Hepatocyte (in vitro differentiated cells): ENCODE measurements around the gene DSG3. TPM values are rescaled to one million over a fixed set of nuclear protein-coding genes. Genes with fewer than 3 reads are reported as not detected.

Experiments used
- DNase-seq: peaks from one replicate; pipeline ENCODE4 v3.0.0-alpha.2; 2016; ENCODE audit warnings: low spot score
- H2AFZ ChIP-seq: fragments of 200-600 bp; sonication (generic); 2 replicates; pipeline ENCODE4 v1.6.0; 2016; ENCODE audit warnings: antibody characterized with exemption, mild to moderate bottlenecking
- H3K27ac ChIP-seq: fragments of 200-600 bp; sonication (generic); 2 replicates; pipeline ENCODE4 v1.5.1; 2016; ENCODE audit warnings: mild to moderate bottlenecking
- H3K27me3 ChIP-seq: fragments of 200-600 bp; sonication (generic); 2 replicates; pipeline ENCODE4 v1.6.1; 2016
- H3K36me3 ChIP-seq: fragments of 200-600 bp; sonication (generic); replicated peaks from 2 replicates; pipeline ENCODE4 v1.5.1; 2016; ENCODE audit warnings: low read depth; ENCODE audit not compliant: insufficient read depth
- H3K4me1 ChIP-seq: fragments of 200-600 bp; sonication (generic); 2 replicates; pipeline ENCODE4 v1.5.1; 2016; ENCODE audit warnings: mild to moderate bottlenecking, moderate library complexity; ENCODE audit not compliant: insufficient read depth
- H3K4me2 ChIP-seq: fragments of 200-600 bp; sonication (generic); 2 replicates; pipeline ENCODE4 v1.6.0; 2016
- H3K4me3 ChIP-seq: fragments of 200-600 bp; sonication (generic); 2 replicates; pipeline ENCODE4 v1.5.1; 2016; ENCODE audit warnings: mild to moderate bottlenecking
- H3K79me2 ChIP-seq: fragments of 200-600 bp; sonication (generic); 2 replicates; pipeline ENCODE4 v1.6.0; 2017; ENCODE audit warnings: mild to moderate bottlenecking
- H3K9me2 ChIP-seq: fragments of 200-600 bp; sonication (generic); replicated peaks from 2 replicates; pipeline ENCODE4 v1.6.0; 2017; ENCODE audit warnings: mild to moderate bottlenecking; ENCODE audit not compliant: insufficient read depth
- H3K9me3 ChIP-seq: fragments of 200-600 bp; sonication (generic); 2 replicates; pipeline ENCODE4 v1.5.1; 2016; ENCODE audit warnings: low read depth, mild to moderate bottlenecking
- H4K20me1 ChIP-seq: fragments of 200-600 bp; sonication (generic); 2 replicates; pipeline ENCODE4 v1.6.0; 2016; ENCODE audit warnings: mild to moderate bottlenecking; ENCODE audit not compliant: insufficient read depth, poor library complexity, severe bottlenecking
- CTCF ChIP-seq: fragments of 200-600 bp; sonication (generic); IDR thresholded peaks from 2 replicates; pipeline ENCODE4 v1.5.1; 2016; ENCODE audit warnings: antibody characterized with exemption, mild to moderate bottlenecking; ENCODE audit not compliant: poor library complexity
- EZH2 ChIP-seq: fragments of 200-600 bp; sonication (generic); IDR thresholded peaks from 2 replicates; pipeline ENCODE4 v1.6.1; 2016; ENCODE audit warnings: antibody characterized with exemption, mild to moderate bottlenecking, borderline replicate concordance
- EZH2phosphoT487 ChIP-seq: fragments of 200-600 bp; sonication (generic); IDR thresholded peaks from one replicate; pipeline ENCODE4 v1.6.1; 2018; ENCODE audit warnings: antibody characterized with exemption, mild to moderate bottlenecking, low read depth, moderate library complexity; ENCODE audit not compliant: unreplicated experiment, severe bottlenecking
- WGBS: methylation state at CpG from one replicate; pipeline ENCODE4 v1.1.6; 2016; ENCODE audit warnings: low lambda C conversion rate; ENCODE audit errors: missing lambda C conversion rate; 5-methylcytosine and 5-hydroxymethylcytosine counted together
- polyA plus RNA-seq: library from polyadenylated mRNA; unstranded; fragments of >200 nt; fragmentation: Nextera tagmentation; extraction: Ambion mirVana; gene quantifications from 2 replicates; pipeline ENCODE4 v1.2.1, GENCODE V29; 2016
- total RNA-seq: library from RNA; depleted of rRNA; stranded (reverse); fragments of >200 nt; gene quantifications from 2 replicates; pipeline ENCODE4 v1.2.3, GENCODE V29; 2014

Gene DSG3
- total and polyA plus RNA-seq, 2 experiments from 2014 or later: 0.43 TPM; not detected in 1

GRCh38 chr18:31413137-31413536 is 34.4 kb upstream of the DSG3 start:
- Histone ChIP-seq H3K27ac (no peak overlapping the region), H3K4me3 (no peak overlapping the region), H3K9me3 (no peaks in the 10 kb centered on the region), H3K4me2 (no peak overlapping the region), H3K79me2 (no peaks in the 10 kb centered on the region), H2AFZ (no peak overlapping the region), H4K20me1 (no peaks in the 10 kb centered on the region), H3K9me2 (no peaks in the 10 kb centered on the region), H3K4me1 (no peaks in the 10 kb centered on the region), H3K36me3 (no peaks in the 10 kb centered on the region), H3K27me3 (no peaks in the 10 kb centered on the region)
- TF ChIP-seq EZH2phosphoT487 (no peak), EZH2 (no peak), CTCF (no peak)
- 95% methylated on average over 6 of the region's 6 CpGs for WGBS
- DNase-seq: no peak

GRCh38 chr18:31417850-31418249 is 29.7 kb upstream of the DSG3 start:
- Histone ChIP-seq H3K27me3 (no peaks in the 10 kb centered on the region), H3K79me2 (no peaks in the 10 kb centered on the region), H3K9me2 (no peaks in the 10 kb centered on the region), H2AFZ (no peak overlapping the region), H4K20me1 (no peaks in the 10 kb centered on the region), H3K4me3 (no peak overlapping the region), H3K9me3 (no peaks in the 10 kb centered on the region), H3K4me1 (no peaks in the 10 kb centered on the region), H3K36me3 (no peaks in the 10 kb centered on the region), H3K27ac (no peak overlapping the region), H3K4me2 (no peak overlapping the region)
- TF ChIP-seq EZH2phosphoT487 (no peak), CTCF (no peak), EZH2 (no peak)
- DNase-seq: no peak

- H3K4me1 ChIP-seq: no peaks in the 10 kb centered on the region
- no peaks in the 10 kb centered on the region for H3K27me3 ChIP-seq
- TF ChIP-seq EZH2 (no peak), EZH2phosphoT487 (no peak)
- no peak overlapping the region for H3K27ac ChIP-seq
- no peaks in the 10 kb centered on the region for H3K79me2 ChIP-seq
- WGBS: 81% methylated on average over 7 of the region's 7 CpGs
- H3K36me3 ChIP-seq: no peaks in the 10 kb centered on the region
- no peaks in the 10 kb centered on the region for H3K9me2 ChIP-seq
- H2AFZ ChIP-seq: no peak overlapping the region
- H3K4me2 ChIP-seq: no peak overlapping the region
- no peaks in the 10 kb centered on the region for H4K20me1 ChIP-seq
- H3K4me3 ChIP-seq: no peak overlapping the region
- H3K9me3 ChIP-seq: no peaks in the 10 kb centered on the region
- DNase-seq: no peak
Measured at GRCh38 chr18:31419457-31419932, 28.0 kb upstream of the DSG3 start.

- H3K27me3 ChIP-seq: no peaks in the 10 kb centered on the region
- no peak overlapping the region for H3K4me3 ChIP-seq
- H3K27ac ChIP-seq: no peak overlapping the region
- H3K4me2 ChIP-seq: no peak overlapping the region
- no peak for TF ChIP-seq EZH2
- no peak for TF ChIP-seq EZH2phosphoT487
- no peak for TF ChIP-seq CTCF
- WGBS: 96% methylated on average over 6 of the region's 6 CpGs
- H3K4me1 ChIP-seq: no peaks in the 10 kb centered on the region
- no peaks in the 10 kb centered on the region for H3K9me2 ChIP-seq
- DNase-seq: no peak
- H3K79me2 ChIP-seq: no peaks in the 10 kb centered on the region
- no peak overlapping the region for H2AFZ ChIP-seq
- no peaks in the 10 kb centered on the region for H3K9me3 ChIP-seq
- H4K20me1 ChIP-seq: no peaks in the 10 kb centered on the region
- H3K36me3 ChIP-seq: no peaks in the 10 kb centered on the region
Measured at GRCh38 chr18:31420032-31420431, 27.5 kb upstream of the DSG3 start.
